Measurements from ENCODE around the gene PVALEF. TPM values are rescaled to one million over a fixed set of nuclear protein-coding genes. Genes with fewer than 3 reads are reported as not detected.

PVALEF gene
- total RNA-seq, 4 donors from 2014 or later = not detected

- Histone ChIP-seq H3K36me3 (no peaks in the 10 kb centered on the region), H3K4me1 (peaks cover 22% of the 10 kb centered on the region), H3K4me3 (no peak overlapping the region), H3K27me3 (peaks cover 37% of the 10 kb centered on the region), H3K9me3 (no peaks in the 10 kb centered on the region), H3K27ac (no peak overlapping the region)
- DNase-seq (ENCODE audit: low spot score in 2 of 2) = no peak
- TF ChIP-seq POLR2AphosphoS5 (IDR thresholded peaks at IDR 0.05) = no peak
- TF ChIP-seq POLR2A (IDR thresholded peaks at IDR 0.05) = no peak
- TF ChIP-seq EP300 (IDR thresholded peaks at IDR 0.05) = no peak
- TF ChIP-seq CTCF (IDR thresholded peaks at IDR 0.05) = no peak
- 23% methylated on average over 3 of the region's 34 CpGs for WGBS
Observed at GRCh38 chr17:81126281-81127132, 38.8 kb upstream of the PVALEF start.

- WGBS = no CpG with 5 or more reads among the region's 5 CpGs
- no peak overlapping the region for H3K27ac ChIP-seq
- no peaks in the 10 kb centered on the region for H3K36me3 ChIP-seq
Observed at GRCh38 chr17:81127133-81127455, 38.2 kb upstream of the PVALEF start.

GRCh38 chr17:81127526-81128177, 37.7 kb upstream of the PVALEF start:
- Histone ChIP-seq H3K4me1 (peaks cover 13% of the 10 kb centered on the region), H3K27ac (no peak overlapping the region), H3K9me3 (no peaks in the 10 kb centered on the region), H3K27me3 (peaks cover 25% of the 10 kb centered on the region), H3K36me3 (no peaks in the 10 kb centered on the region), H3K4me3 (peak overlapping the region; percentile 12)
- TF ChIP-seq POLR2AphosphoS5 (IDR thresholded peaks at IDR 0.05) (no peak), CTCF (IDR thresholded peaks at IDR 0.05) (no peak), EP300 (IDR thresholded peaks at IDR 0.05) (no peak), POLR2A (IDR thresholded peaks at IDR 0.05) (no peak)
- WGBS = 83% methylated on average over 13 of the region's 25 CpGs
- no peak for DNase-seq (ENCODE audit: low spot score in 2 of 2)

More at GRCh38 chr17:81127133-81127455, 38.2 kb upstream of the PVALEF start:
- DNase-seq (ENCODE audit: low spot score in 2 of 2) = no peak
- no peak overlapping the region for H3K4me3 ChIP-seq
- peaks cover 16% of the 10 kb centered on the region for H3K4me1 ChIP-seq
- TF ChIP-seq EP300 (IDR thresholded peaks at IDR 0.05) (no peak), POLR2A (IDR thresholded peaks at IDR 0.05) (no peak), CTCF (IDR thresholded peaks at IDR 0.05) (no peak), POLR2AphosphoS5 (IDR thresholded peaks at IDR 0.05) (no peak)
- no peaks in the 10 kb centered on the region for H3K9me3 ChIP-seq
- H3K27me3 ChIP-seq = peaks cover 31% of the 10 kb centered on the region

GRCh38 chr17:81128338-81128737, 37.0 kb upstream of the PVALEF start:
- H3K9me3 ChIP-seq = no peaks in the 10 kb centered on the region
- no peaks in the 10 kb centered on the region for H3K36me3 ChIP-seq
- no peak overlapping the region for H3K27ac ChIP-seq
- H3K4me1 ChIP-seq = peaks cover 13% of the 10 kb centered on the region
- TF ChIP-seq POLR2A (IDR thresholded peaks at IDR 0.05) (no peak), POLR2AphosphoS5 (IDR thresholded peaks at IDR 0.05) (no peak), EP300 (IDR thresholded peaks at IDR 0.05) (no peak), CTCF (IDR thresholded peaks at IDR 0.05) (no peak)
- 95% methylated on average over 10 of the region's 14 CpGs for WGBS
- peaks cover 18% of the 10 kb centered on the region for H3K27me3 ChIP-seq
- DNase-seq (ENCODE audit: low spot score in 2 of 2) = no peak
- peak overlapping the region; percentile 12 for H3K4me3 ChIP-seq

GRCh38 chr17:81128774-81129173, 36.5 kb upstream of the PVALEF start:
- no peak for DNase-seq (ENCODE audit: low spot score in 2 of 2)
- Histone ChIP-seq H3K36me3 (no peaks in the 10 kb centered on the region), H3K4me3 (no peak overlapping the region), H3K4me1 (peaks cover 13% of the 10 kb centered on the region), H3K27ac (no peak overlapping the region), H3K9me3 (no peaks in the 10 kb centered on the region), H3K27me3 (peaks cover 14% of the 10 kb centered on the region)
- TF ChIP-seq POLR2AphosphoS5 (IDR thresholded peaks at IDR 0.05) (no peak), POLR2A (IDR thresholded peaks at IDR 0.05) (no peak), EP300 (IDR thresholded peaks at IDR 0.05) (no peak), CTCF (IDR thresholded peaks at IDR 0.05) (no peak)
- WGBS = 80% methylated on average over 2 of the region's 23 CpGs
